ENCODE data around the gene PHACTR2.

DNA sequence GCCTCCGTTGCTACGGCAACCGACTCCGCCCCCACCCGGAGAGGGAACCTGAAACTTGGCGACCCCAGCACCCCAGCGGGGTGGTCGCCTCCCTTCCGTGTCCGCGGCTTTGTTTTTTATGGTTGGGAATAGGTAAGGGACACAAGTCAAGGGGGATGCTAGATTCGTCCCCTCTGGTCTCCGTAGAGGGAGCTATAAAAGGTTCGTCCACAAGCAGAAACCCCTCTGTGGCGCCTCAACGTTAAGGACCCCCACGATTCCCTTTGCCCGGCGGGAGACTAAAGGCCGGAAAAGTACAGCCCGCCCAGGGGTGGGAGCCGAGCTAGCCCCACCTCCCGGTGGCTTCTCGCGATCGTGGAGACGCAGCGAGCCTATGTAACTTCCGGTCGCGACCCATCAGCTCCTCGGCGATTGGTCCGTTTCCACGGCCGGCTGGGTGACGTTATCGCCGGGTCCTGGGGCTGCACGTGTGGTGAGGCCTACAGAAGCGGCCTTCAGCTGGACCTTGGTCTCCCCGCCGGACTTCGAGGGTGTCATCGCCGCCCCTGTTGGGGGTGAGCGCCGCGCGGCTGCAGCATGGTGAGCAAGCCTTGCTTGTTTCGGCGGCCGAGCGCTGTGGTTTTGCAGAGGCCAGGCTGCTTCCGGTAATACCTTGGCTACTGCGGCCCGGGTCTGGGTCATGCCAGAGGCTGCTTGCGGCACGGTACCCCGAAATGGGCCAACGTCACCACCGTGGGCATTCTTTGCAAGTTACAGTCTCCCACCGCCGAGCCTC lies 165.3 kb downstream of the PHACTR2 start, which contains the start of gene LTV1:
- TF ChIP-seq, protein P1, sequence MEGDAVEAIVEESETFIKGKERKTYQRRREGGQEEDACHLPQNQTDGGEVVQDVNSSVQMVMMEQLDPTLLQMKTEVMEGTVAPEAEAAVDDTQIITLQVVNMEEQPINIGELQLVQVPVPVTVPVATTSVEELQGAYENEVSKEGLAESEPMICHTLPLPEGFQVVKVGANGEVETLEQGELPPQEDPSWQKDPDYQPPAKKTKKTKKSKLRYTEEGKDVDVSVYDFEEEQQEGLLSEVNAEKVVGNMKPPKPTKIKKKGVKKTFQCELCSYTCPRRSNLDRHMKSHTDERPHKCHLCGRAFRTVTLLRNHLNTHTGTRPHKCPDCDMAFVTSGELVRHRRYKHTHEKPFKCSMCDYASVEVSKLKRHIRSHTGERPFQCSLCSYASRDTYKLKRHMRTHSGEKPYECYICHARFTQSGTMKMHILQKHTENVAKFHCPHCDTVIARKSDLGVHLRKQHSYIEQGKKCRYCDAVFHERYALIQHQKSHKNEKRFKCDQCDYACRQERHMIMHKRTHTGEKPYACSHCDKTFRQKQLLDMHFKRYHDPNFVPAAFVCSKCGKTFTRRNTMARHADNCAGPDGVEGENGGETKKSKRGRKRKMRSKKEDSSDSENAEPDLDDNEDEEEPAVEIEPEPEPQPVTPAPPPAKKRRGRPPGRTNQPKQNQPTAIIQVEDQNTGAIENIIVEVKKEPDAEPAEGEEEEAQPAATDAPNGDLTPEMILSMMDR (IDR thresholded peaks at IDR 0.05) = no peak
- peak; percentile 38; the same call in 1 of the 2 replicates for TF ChIP-seq ZFX (IDR thresholded peaks at IDR 0.05; ENCODE audit: borderline replicate concordance)

All from 22Rv1 (cell line).